HG02798 (cell line): ENCODE results near the gene FBXO17.

Experiments
- ATAC-seq: cut with Tn5 transposase; IDR thresholded peaks from one replicate; pipeline ENCODE4 v1.9.1; 2021; ENCODE audit warnings: mild to moderate bottlenecking; ENCODE audit not compliant: unreplicated experiment, poor library complexity

FBXO17 gene

GRCh38 chr19:38919837-38920601 is 55.5 kb downstream of the FBXO17 start:
- ATAC-seq, result no peak

- ATAC-seq, result no peak
Observed at GRCh38 chr19:38918526-38918925, 57.0 kb downstream of the FBXO17 start.

- no peak for ATAC-seq
Observed at GRCh38 chr19:38917921-38918491, 57.5 kb downstream of the FBXO17 start.

GRCh38 chr19:38917516-38917915 is 58.0 kb downstream of the FBXO17 start:
- no peak for ATAC-seq

- no peak for ATAC-seq
Observed at GRCh38 chr19:38915329-38916321, 59.9 kb downstream of the FBXO17 start.

GRCh38 chr19:38913958-38914357 is 61.6 kb downstream of the FBXO17 start:
- no peak for ATAC-seq

GRCh38 chr19:38912600-38913514 is 62.7 kb downstream of the FBXO17 start:
- no peak for ATAC-seq

GRCh38 chr19:38911388-38912001 is 64.0 kb downstream of the FBXO17 start:
- no peak for ATAC-seq

- ATAC-seq, result no peak
Observed at GRCh38 chr19:38910488-38910887, 65.1 kb downstream of the FBXO17 start.

- no peak for ATAC-seq
Observed at GRCh38 chr19:38908911-38909310, 66.6 kb downstream of the FBXO17 start.

- no peak for ATAC-seq
Observed at GRCh38 chr19:38907670-38908069, 67.9 kb downstream of the FBXO17 start.

GRCh38 chr19:38907227-38907626 is 68.3 kb downstream of the FBXO17 start:
- ATAC-seq, result no peak

- ATAC-seq, result no peak
Observed at GRCh38 chr19:38905620-38906019, 69.9 kb downstream of the FBXO17 start.

GRCh38 chr19:38904581-38905539 is 70.7 kb downstream of the FBXO17 start:
- no peak for ATAC-seq

- no peak for ATAC-seq
Observed at GRCh38 chr19:38901683-38902082, 73.9 kb downstream of the FBXO17 start.

- ATAC-seq, result no peak
Observed at GRCh38 chr19:38900743-38901190, 74.8 kb downstream of the FBXO17 start.

GRCh38 chr19:38900202-38900629 is 75.3 kb downstream of the FBXO17 start:
- ATAC-seq, result no peak
